RWPE2 (cell line): ENCODE results near the gene WDR26.
"Not testable (repeated sequence)": the region's sequence is repeated elsewhere in the genome, so short reads cannot be mapped to it uniquely, and the experiment has no call there.

Experiments used
- ATAC-seq: fragments of 200-7000 bp; cut with Tn5 transposase; 3 replicates; pipeline ENCODE4 v1.9.1; 2021; ENCODE audit warnings: low read depth
- DNase-seq: peaks from one replicate; pipeline ENCODE4 v3.0.0-alpha.2; 2020; ENCODE audit warnings: low spot score
- H3K27ac ChIP-seq: fragments of 450-650 bp; 2 replicates; pipeline ENCODE4 v1.5.1; 2017; ENCODE audit warnings: mild to moderate bottlenecking; ENCODE audit not compliant: poor library complexity, severe bottlenecking
- H3K27me3 ChIP-seq: fragments of 250-450 bp; sonication (Bioruptor Pico); 2 replicates; pipeline ENCODE4 v1.5.1; 2021; ENCODE audit warnings: mild to moderate bottlenecking, moderate library complexity; ENCODE audit not compliant: insufficient read depth, poor library complexity, severe bottlenecking
- H3K36me3 ChIP-seq: fragments of 250-450 bp; sonication (Bioruptor Pico); 2 replicates; pipeline ENCODE4 v1.5.1; 2020; ENCODE audit warnings: low read depth, mild to moderate bottlenecking, moderate library complexity
- H3K4me1 ChIP-seq: fragments of 250-450 bp; sonication (Bioruptor Pico); 2 replicates; pipeline ENCODE4 v1.5.1; 2021; ENCODE audit warnings: mild to moderate bottlenecking, moderate library complexity; ENCODE audit not compliant: insufficient read depth, poor library complexity, severe bottlenecking
- H3K4me3 ChIP-seq: fragments of 250-450 bp; sonication (Bioruptor Pico); 2 replicates; pipeline ENCODE4 v1.5.1; 2021; ENCODE audit warnings: mild to moderate bottlenecking, moderate library complexity; ENCODE audit not compliant: severe bottlenecking
- H3K9me3 ChIP-seq: fragments of 250-450 bp; sonication (Bioruptor Pico); 2 replicates; pipeline ENCODE4 v1.5.1; 2021; ENCODE audit warnings: mild to moderate bottlenecking, moderate library complexity; ENCODE audit not compliant: severe bottlenecking
- CTCF ChIP-seq: fragments of 450-650 bp; IDR thresholded peaks from one replicate; pipeline ENCODE4 v1.5.1; 2017; ENCODE audit warnings: mild to moderate bottlenecking, moderate library complexity; ENCODE audit not compliant: poor library complexity, severe bottlenecking

Gene WDR26

GRCh38 chr1:224427346-224427745 lies 7.3 kb downstream of the WDR26 start:
- Histone ChIP-seq H3K36me3 (peaks cover 68% of the 10 kb centered on the region), H3K27ac (peak overlapping the region; percentile 20), H3K4me3 (no peak overlapping the region), H3K9me3 (no peaks in the 10 kb centered on the region), H3K4me1 (peaks cover 24% of the 10 kb centered on the region), H3K27me3 (no peaks in the 10 kb centered on the region)
- DNase-seq (no peak), ATAC-seq (peak; percentile 49; the same call in 1 of the 3 replicates)
- no peak for TF ChIP-seq CTCF

- H3K9me3 ChIP-seq, ATAC-seq, H3K27ac ChIP-seq, H3K4me3 ChIP-seq, H3K27me3 ChIP-seq, DNase-seq: not testable (repeated sequence)
- peaks cover 22% of the 10 kb centered on the region for H3K4me1 ChIP-seq
- peaks cover 67% of the 10 kb centered on the region for H3K36me3 ChIP-seq
These were observed 7.7 kb downstream of the WDR26 start for GRCh38 chr1:224426869-224427268.

- peaks cover 63% of the 10 kb centered on the region for H3K36me3 ChIP-seq
- H3K27ac ChIP-seq, result no peak overlapping the region
- no peak for TF ChIP-seq CTCF
These were observed 9.2 kb downstream of the WDR26 start for GRCh38 chr1:224425279-224425884.

DNA sequence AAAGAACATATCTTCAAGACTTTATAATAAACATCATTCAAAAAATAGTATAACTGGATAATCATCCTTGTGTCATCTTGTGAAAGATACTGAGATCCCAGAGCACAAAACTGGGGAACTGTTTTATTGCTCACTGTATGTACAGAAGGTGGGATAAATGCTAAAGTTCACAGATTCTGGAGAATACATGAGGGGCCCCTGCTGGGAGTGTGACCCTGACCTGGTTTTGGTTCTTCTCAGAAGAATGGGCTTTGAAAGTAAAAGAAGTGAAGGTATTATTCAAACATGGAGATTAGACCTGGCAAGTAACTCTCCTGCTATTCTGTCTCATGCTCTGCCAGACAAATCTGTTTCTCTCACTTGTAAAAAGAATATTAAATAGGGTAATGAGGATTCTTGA lies 14.5 kb downstream of the WDR26 start:
- Histone ChIP-seq H3K4me1 (no peaks in the 10 kb centered on the region), H3K36me3 (peaks cover 69% of the 10 kb centered on the region), H3K4me3 (no peak overlapping the region), H3K27ac (no peak overlapping the region), H3K27me3 (no peaks in the 10 kb centered on the region), H3K9me3 (no peaks in the 10 kb centered on the region)
- DNase-seq (no peak), ATAC-seq (no peak)
- TF ChIP-seq CTCF, result no peak

More at GRCh38 chr1:224425279-224425884, 9.2 kb downstream of the WDR26 start:
- Histone ChIP-seq H3K4me1 (peaks cover 9% of the 10 kb centered on the region), H3K9me3 (no peaks in the 10 kb centered on the region), H3K4me3 (no peak overlapping the region), H3K27me3 (no peaks in the 10 kb centered on the region)
- no peak for DNase-seq
- no peak for ATAC-seq

GRCh38 chr1:224411766-224412165 lies 22.8 kb downstream of the WDR26 start:
- H3K4me1 ChIP-seq, result peaks cover 13% of the 10 kb centered on the region
- no peak overlapping the region for H3K4me3 ChIP-seq
- TF ChIP-seq CTCF, result no peak
- peaks cover 24% of the 10 kb centered on the region for H3K36me3 ChIP-seq
- H3K27me3 ChIP-seq, result no peaks in the 10 kb centered on the region
- no peak overlapping the region for H3K27ac ChIP-seq
- DNase-seq, result no peak
- no peaks in the 10 kb centered on the region for H3K9me3 ChIP-seq
- no peak for ATAC-seq
